Activated CD4-positive, CD25-positive, alpha-beta regulatory T cell treated with anti-CD3 and anti-CD28 coated beads, Interleukin-2, amount 50 U/mL, for 24 hours (primary cell): ENCODE data around the gene PIGL.
A peak's percentile ranks its signal among the peaks of the same experiment; 100 is the strongest.

Experiments
- ATAC-seq, 2 donors: fragments of 150-1000 bp; cut with Tn5 transposase; one replicate each; pipeline ENCODE4 v1.10.0; 2021; ENCODE audit warnings: mild to moderate bottlenecking in 1 of 2, moderate library complexity in 1 of 2

PIGL gene

GRCh38 chr17:16313139-16314090, 96.4 kb downstream of the PIGL start:
- no peak for ATAC-seq

- no peak for ATAC-seq
Measured at GRCh38 chr17:16314189-16314588, 97.2 kb downstream of the PIGL start.

GRCh38 chr17:16314859-16315258, 97.8 kb downstream of the PIGL start:
- no peak for ATAC-seq

- ATAC-seq = no peak
Measured at GRCh38 chr17:16319969-16320368, 103.0 kb downstream of the PIGL start.

- no peak for ATAC-seq
Measured at GRCh38 chr17:16322636-16323035, 105.6 kb downstream of the PIGL start.

- ATAC-seq = no peak
Measured at GRCh38 chr17:16325964-16326363, 109.0 kb downstream of the PIGL start.

- ATAC-seq = no peak
Measured at GRCh38 chr17:16327018-16327417, 110.0 kb downstream of the PIGL start.

- no peak for ATAC-seq
Measured at GRCh38 chr17:16328997-16329396, 112.0 kb downstream of the PIGL start.

- ATAC-seq = no peak
Measured at GRCh38 chr17:16329519-16330271, 112.7 kb downstream of the PIGL start.

GRCh38 chr17:16338391-16338790, 121.4 kb downstream of the PIGL start:
- no peak for ATAC-seq

- ATAC-seq = no peak
Measured at GRCh38 chr17:16339402-16339801, 122.4 kb downstream of the PIGL start.

- no peak for ATAC-seq
Measured at GRCh38 chr17:16339959-16340358, 122.9 kb downstream of the PIGL start.

- ATAC-seq = no peak
Measured at GRCh38 chr17:16342979-16343378, 126.0 kb downstream of the PIGL start.

GRCh38 chr17:16343569-16343968, 126.6 kb downstream of the PIGL start:
- ATAC-seq = no peak

- ATAC-seq = no peak
Measured at GRCh38 chr17:16345565-16345964, 128.6 kb downstream of the PIGL start.

GRCh38 chr17:16346721-16347271, 129.8 kb downstream of the PIGL start:
- ATAC-seq = no peak

GRCh38 chr17:16348586-16348985, 131.6 kb downstream of the PIGL start:
- no peak for ATAC-seq

- no peak for ATAC-seq
Measured at GRCh38 chr17:16349431-16349830, 132.4 kb downstream of the PIGL start.

- no peak for ATAC-seq
Measured at GRCh38 chr17:16351831-16352230, 134.8 kb downstream of the PIGL start.

GRCh38 chr17:16352303-16352666, 135.3 kb downstream of the PIGL start:
- peak in 1 of 2 donors; percentile 19 for ATAC-seq

- ATAC-seq = peak; percentile 59 to 67
Measured at GRCh38 chr17:16352667-16353316, 135.8 kb downstream of the PIGL start.

GRCh38 chr17:16353317-16354174, 136.5 kb downstream of the PIGL start, which contains the start of gene CENPV:
Gene CENPV (minus strand): TSS chr17:16353469. CDS start chr17:16353436, 33 bp downstream.
- ATAC-seq = peak; percentile 78 to 80
